ENCODE results near the gene TBX6. TPM values are rescaled to one million over a fixed set of nuclear protein-coding genes. Genes with fewer than 3 reads are reported as not detected.

Gene TBX6
- total RNA-seq, 4 donors from 2014 or later, result 0.29 to 0.92 (median 0.67) TPM

DNA sequence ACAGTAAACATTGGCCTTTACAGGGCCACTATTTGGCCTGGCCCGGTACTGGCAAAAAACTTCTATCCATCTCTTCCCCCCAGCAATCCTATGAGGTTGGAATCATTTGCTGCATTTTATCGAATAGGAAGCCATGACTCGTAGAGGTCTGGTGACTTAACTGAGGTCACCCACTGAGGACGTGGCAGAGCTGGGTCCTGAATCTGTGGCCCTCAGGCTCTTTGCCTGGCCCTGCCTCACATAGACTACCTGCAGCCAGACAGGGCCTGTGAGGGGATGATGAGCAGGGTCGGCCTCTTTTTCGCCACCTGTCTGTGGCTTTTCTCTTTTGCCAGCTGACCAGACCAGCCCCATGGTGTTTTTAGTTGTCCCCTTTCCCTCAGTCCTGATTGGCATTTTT lies 14.1 kb downstream of the TBX6 start:
- in situ Hi-C loops (cut with MboI; ENCODE audit: low sequenced_read_pairs in 4 of 4), result loop anchor here in 1 of 4 donors (25.0 kb wide), 1 partner anchor 285 kb away; the partner anchor contains the start of genes CD2BP2, MYL11 and TBC1D10B
- H3K4me3 ChIP-seq, result no peak overlapping the region

GRCh38 chr16:30076276-30076791 lies 15.4 kb downstream of the TBX6 start:
- Histone ChIP-seq H3K4me3 (peak overlapping the region; percentile 80 to 99 (median 89)), H3K27me3 (no peaks in the 10 kb centered on the region), H3K4me1 (peaks cover 16 to 19% of the 10 kb centered on the region in 2 donors), H3K27ac (peak overlapping the region; percentile 89 to 97 (median 90)), H3K36me3 (peaks cover 0 to 45% of the 10 kb centered on the region in 2 donors), H3K9me3 (no peaks in the 10 kb centered on the region)
- ATAC-seq, result peak in 1 of 2 donors; percentile 12
- in situ Hi-C loops (cut with MboI; ENCODE audit: low sequenced_read_pairs in 4 of 4), result loop anchor here in 1 of 4 donors (25.0 kb wide), 1 partner anchor 286 kb away; the partner anchor contains the start of genes CD2BP2, MYL11 and TBC1D10B
- TF ChIP-seq POLR2A (IDR thresholded peaks at IDR 0.05), result no peak
- TF ChIP-seq, protein P1, sequence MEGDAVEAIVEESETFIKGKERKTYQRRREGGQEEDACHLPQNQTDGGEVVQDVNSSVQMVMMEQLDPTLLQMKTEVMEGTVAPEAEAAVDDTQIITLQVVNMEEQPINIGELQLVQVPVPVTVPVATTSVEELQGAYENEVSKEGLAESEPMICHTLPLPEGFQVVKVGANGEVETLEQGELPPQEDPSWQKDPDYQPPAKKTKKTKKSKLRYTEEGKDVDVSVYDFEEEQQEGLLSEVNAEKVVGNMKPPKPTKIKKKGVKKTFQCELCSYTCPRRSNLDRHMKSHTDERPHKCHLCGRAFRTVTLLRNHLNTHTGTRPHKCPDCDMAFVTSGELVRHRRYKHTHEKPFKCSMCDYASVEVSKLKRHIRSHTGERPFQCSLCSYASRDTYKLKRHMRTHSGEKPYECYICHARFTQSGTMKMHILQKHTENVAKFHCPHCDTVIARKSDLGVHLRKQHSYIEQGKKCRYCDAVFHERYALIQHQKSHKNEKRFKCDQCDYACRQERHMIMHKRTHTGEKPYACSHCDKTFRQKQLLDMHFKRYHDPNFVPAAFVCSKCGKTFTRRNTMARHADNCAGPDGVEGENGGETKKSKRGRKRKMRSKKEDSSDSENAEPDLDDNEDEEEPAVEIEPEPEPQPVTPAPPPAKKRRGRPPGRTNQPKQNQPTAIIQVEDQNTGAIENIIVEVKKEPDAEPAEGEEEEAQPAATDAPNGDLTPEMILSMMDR (IDR thresholded peaks at IDR 0.05 in 4 of 5, conservative IDR thresholded peaks at IDR 0.05 in 1 of 5), result no peak
- intact Hi-C loops (cut with DNase I; ENCODE audit: low total_unique reads), result no loop called here
- DNase-seq, result no peak

More for the DNA sequence above, 14.1 kb downstream of the TBX6 start:
- Histone ChIP-seq H3K9me3 (no peaks in the 10 kb centered on the region), H3K4me1 (peaks cover 16 to 19% of the 10 kb centered on the region in 2 donors), H3K27me3 (no peaks in the 10 kb centered on the region), H3K36me3 (peaks cover 0 to 49% of the 10 kb centered on the region in 2 donors), H3K27ac (peak overlapping the region in 1 of 4 donors; percentile 97)
- DNase-seq (no peak), ATAC-seq (no peak)
- TF ChIP-seq, protein P1 (IDR thresholded peaks at IDR 0.05 in 4 of 5, conservative IDR thresholded peaks at IDR 0.05 in 1 of 5), result no peak
- TF ChIP-seq POLR2A (IDR thresholded peaks at IDR 0.05), result no peak
- intact Hi-C loops (cut with DNase I; ENCODE audit: low total_unique reads), result no loop called here

DNA sequence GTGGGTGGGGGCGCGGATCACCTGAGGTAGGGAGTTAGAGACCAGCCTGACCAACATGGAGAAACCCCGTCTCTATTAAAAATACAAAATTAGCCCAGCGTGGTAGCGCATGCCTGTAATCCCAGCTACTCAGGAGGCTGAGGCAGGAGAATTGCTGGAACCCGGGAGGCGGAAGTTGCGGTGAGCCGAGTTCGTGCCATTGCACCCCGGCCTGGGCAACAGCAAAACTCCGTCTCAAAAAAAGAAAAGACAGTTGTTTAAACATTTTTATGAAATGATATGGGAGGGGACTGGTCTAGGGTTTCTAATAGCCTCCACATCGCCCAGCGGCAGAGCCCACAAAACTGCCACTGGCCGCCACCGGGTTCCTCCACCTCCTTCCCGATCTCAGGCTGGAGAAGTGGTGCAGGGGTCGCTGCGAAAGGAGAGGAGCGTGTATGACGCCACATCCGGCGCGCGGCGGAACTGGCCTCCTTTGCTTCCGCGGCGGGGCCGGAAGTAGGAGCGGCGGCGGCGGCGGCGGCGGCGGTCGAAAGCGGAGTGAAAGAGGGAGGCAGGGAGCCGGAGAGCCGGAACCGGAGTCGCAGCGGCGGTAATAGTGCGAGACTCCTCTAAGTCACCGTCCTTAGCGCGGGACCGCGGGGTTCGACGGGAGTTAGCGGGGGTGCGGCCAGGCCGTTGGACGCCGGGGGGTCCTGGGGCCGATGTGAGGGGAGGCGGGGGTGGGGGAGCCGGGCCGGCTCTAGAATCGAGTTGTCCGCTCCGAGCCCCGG lies 16.0 kb downstream of the TBX6 start, which contains the start of gene PPP4C:
TSS of gene PPP4C (plus strand) at position 492 of the 773 bp plus-strand sequence. CDS start 384 bp downstream, outside the sequence.
- intact Hi-C loops (cut with DNase I; ENCODE audit: low total_unique reads), result loop anchor here (1.0 kb wide), 1 partner anchor 8 kb away; no protein-coding TSS in a partner anchor
- Histone ChIP-seq H3K27me3 (no peaks in the 10 kb centered on the region), H3K27ac (peak within 1 kb of the TSS; percentile 89 to 97 (median 90)), H3K36me3 (peaks cover 0 to 45% of the 10 kb centered on the region in 2 donors), H3K4me3 (peak within 1 kb of the TSS; percentile 80 to 99 (median 89)), H3K4me1 (peaks cover 16 to 19% of the 10 kb centered on the region in 2 donors), H3K9me3 (no peaks in the 10 kb centered on the region)
- DNase-seq (peak; percentile 84 to 89), ATAC-seq (peak; percentile 85 to 86)
- in situ Hi-C loops (cut with MboI; ENCODE audit: low sequenced_read_pairs in 4 of 4), result loop anchor here in 1 of 4 donors (25.0 kb wide), 1 partner anchor 287 kb away; the partner anchor contains the start of genes CD2BP2, MYL11 and TBC1D10B
- TF ChIP-seq, protein P1 (IDR thresholded peaks at IDR 0.05 in 4 of 5, conservative IDR thresholded peaks at IDR 0.05 in 1 of 5), result peak in 2 of 5 experiments; percentile 11 to 16
- TF ChIP-seq POLR2A (IDR thresholded peaks at IDR 0.05), result peak; percentile 82 to 85

DNA sequence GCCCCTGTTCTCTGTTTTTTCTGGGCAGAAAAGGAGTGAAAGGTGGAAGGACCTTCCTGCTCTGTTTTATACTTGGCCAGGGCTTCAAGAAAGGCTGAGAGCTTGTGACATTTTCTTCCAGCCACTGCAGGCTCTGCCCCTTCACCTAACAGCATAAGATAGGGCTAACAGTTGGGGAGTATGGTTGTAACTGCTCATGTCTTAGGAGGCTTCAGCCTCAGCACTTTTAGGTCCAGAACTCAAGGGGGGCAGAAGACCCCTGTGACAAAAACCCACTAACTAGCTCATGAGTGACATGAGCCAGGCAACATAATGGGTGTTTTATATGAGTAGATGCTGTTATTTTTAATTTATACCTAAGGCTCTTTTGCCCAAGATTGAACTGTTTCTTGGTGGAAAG lies 21.2 kb downstream of the TBX6 start:
- Histone ChIP-seq H3K4me1 (peaks cover 36 to 42% of the 10 kb centered on the region in 2 donors), H3K9me3 (no peaks in the 10 kb centered on the region), H3K36me3 (peaks cover 0 to 66% of the 10 kb centered on the region in 2 donors), H3K27ac (peak overlapping the region; percentile 97 to 100 (median 100)), H3K4me3 (no peak overlapping the region), H3K27me3 (no peaks in the 10 kb centered on the region)
- no peak for ATAC-seq
- in situ Hi-C loops (cut with MboI; ENCODE audit: low sequenced_read_pairs in 4 of 4), result loop anchor here in 2 of 4 donors (25.0 kb wide), 2 partner anchors 292 to 342 kb away; partner anchors contain the start of genes CD2BP2 (in 1 of the 2), MYL11 (in 1 of the 2), TBC1D10B (in 1 of the 2) and ZNF771 (in 1 of the 2)
- intact Hi-C loops (cut with DNase I; ENCODE audit: low total_unique reads), result no loop called here
- DNase-seq, result no peak
- TF ChIP-seq, protein P1 (IDR thresholded peaks at IDR 0.05 in 4 of 5, conservative IDR thresholded peaks at IDR 0.05 in 1 of 5), result no peak
- TF ChIP-seq POLR2A (IDR thresholded peaks at IDR 0.05), result no peak
